Measurements from ENCODE around the gene SERPINA7. TPM values are rescaled to one million over a fixed set of nuclear protein-coding genes. Genes with fewer than 3 reads are reported as not detected.
A peak's percentile ranks its signal among the peaks of the same experiment; 100 is the strongest.

Gene SERPINA7
- total and polyA plus RNA-seq, 2 donors (not counting 1 experiment from before 2014, with no cell fraction given): not detected

- no peak overlapping the region for H2AFZ ChIP-seq (ENCODE audit: low read length)
- no peak overlapping the region for H3K4me2 ChIP-seq (ENCODE audit: extremely low read depth, insufficient read depth, low read length)
- no peak overlapping the region for H3K4me3 ChIP-seq (replicated peaks in 1 of 4; ENCODE audit: control extremely low read depth in 1 of 4, insufficient read depth in 1 of 4, low read depth in 3 of 4, low read length in 4 of 4)
- H3K27ac ChIP-seq (ENCODE audit: insufficient read depth, low read length): no peak overlapping the region
- no peaks in the 10 kb centered on the region for H3K36me3 ChIP-seq (ENCODE audit: control insufficient read depth, insufficient read depth, low read length)
- no peaks in the 10 kb centered on the region for H3K9me3 ChIP-seq (ENCODE audit: control insufficient read depth, insufficient read depth, low read depth, low read length)
- TF ChIP-seq EZH2 (IDR thresholded peaks at IDR 0.05; ENCODE audit: low read length, missing control alignments): no peak
- H3K4me1 ChIP-seq (ENCODE audit: control insufficient read depth, extremely low read depth, insufficient read depth, low read length): no peaks in the 10 kb centered on the region
- no peaks in the 10 kb centered on the region for H3K27me3 ChIP-seq (ENCODE audit: control insufficient read depth, insufficient read depth, low read length)
- DNase-seq (ENCODE audit: low read depth in 2 of 2): no peak
- no peaks in the 10 kb centered on the region for H3K79me2 ChIP-seq (ENCODE audit: control insufficient read depth, insufficient read depth, low read length)
- no peak overlapping the region for H3K9ac ChIP-seq (ENCODE audit: insufficient read depth, low read length)
- H4K20me1 ChIP-seq (ENCODE audit: control insufficient read depth, extremely low read depth, insufficient read depth, low read length): no peaks in the 10 kb centered on the region
Measured at GRCh38 chrX:106042296-106042695, 3.8 kb upstream of the SERPINA7 start.

- no peak for DNase-seq (ENCODE audit: low read depth in 2 of 2)
- H2AFZ ChIP-seq (ENCODE audit: low read length): no peak overlapping the region
- no peak overlapping the region for H3K4me2 ChIP-seq (ENCODE audit: extremely low read depth, insufficient read depth, low read length)
- H3K4me3 ChIP-seq (replicated peaks in 1 of 4; ENCODE audit: control extremely low read depth in 1 of 4, insufficient read depth in 1 of 4, low read depth in 3 of 4, low read length in 4 of 4): no peak overlapping the region
- H4K20me1 ChIP-seq (ENCODE audit: control insufficient read depth, extremely low read depth, insufficient read depth, low read length): no peaks in the 10 kb centered on the region
- no peaks in the 10 kb centered on the region for H3K79me2 ChIP-seq (ENCODE audit: control insufficient read depth, insufficient read depth, low read length)
- no peak overlapping the region for H3K27ac ChIP-seq (ENCODE audit: insufficient read depth, low read length)
- no peaks in the 10 kb centered on the region for H3K4me1 ChIP-seq (ENCODE audit: control insufficient read depth, extremely low read depth, insufficient read depth, low read length)
- TF ChIP-seq CTCF (conservative IDR thresholded peaks at IDR 0.05 in 1 of 2, IDR thresholded peaks at IDR 0.05 in 1 of 2; ENCODE audit: low read depth in 1 of 2, low read length in 2 of 2): no peak
- TF ChIP-seq EZH2 (IDR thresholded peaks at IDR 0.05; ENCODE audit: low read length, missing control alignments): no peak
- no peaks in the 10 kb centered on the region for H3K36me3 ChIP-seq (ENCODE audit: control insufficient read depth, insufficient read depth, low read length)
- H3K9me3 ChIP-seq (ENCODE audit: control insufficient read depth, insufficient read depth, low read depth, low read length): no peaks in the 10 kb centered on the region
- H3K27me3 ChIP-seq (ENCODE audit: control insufficient read depth, insufficient read depth, low read length): no peaks in the 10 kb centered on the region
- no peak overlapping the region for H3K9ac ChIP-seq (ENCODE audit: insufficient read depth, low read length)
Measured at GRCh38 chrX:106040861-106041260, 2.3 kb upstream of the SERPINA7 start.

GRCh38 chrX:106039920-106040319 lies 1.4 kb upstream of the SERPINA7 start:
- TF ChIP-seq CTCF (conservative IDR thresholded peaks at IDR 0.05 in 1 of 2, IDR thresholded peaks at IDR 0.05 in 1 of 2; ENCODE audit: low read depth in 1 of 2, low read length in 2 of 2) (peak in 1 of 2 donors; percentile 23), EZH2 (IDR thresholded peaks at IDR 0.05; ENCODE audit: low read length, missing control alignments) (no peak)
- H3K36me3 ChIP-seq (ENCODE audit: control insufficient read depth, insufficient read depth, low read length): no peaks in the 10 kb centered on the region
- DNase-seq (ENCODE audit: low read depth in 2 of 2): peak in 1 of 2 donors; percentile 0
- no peaks in the 10 kb centered on the region for H3K4me1 ChIP-seq (ENCODE audit: control insufficient read depth, extremely low read depth, insufficient read depth, low read length)
- H3K4me2 ChIP-seq (ENCODE audit: extremely low read depth, insufficient read depth, low read length): no peak overlapping the region
- H3K9me3 ChIP-seq (ENCODE audit: control insufficient read depth, insufficient read depth, low read depth, low read length): no peaks in the 10 kb centered on the region
- H3K27me3 ChIP-seq (ENCODE audit: control insufficient read depth, insufficient read depth, low read length): no peaks in the 10 kb centered on the region
- H4K20me1 ChIP-seq (ENCODE audit: control insufficient read depth, extremely low read depth, insufficient read depth, low read length): no peaks in the 10 kb centered on the region
- no peak overlapping the region for H3K9ac ChIP-seq (ENCODE audit: insufficient read depth, low read length)
- H3K79me2 ChIP-seq (ENCODE audit: control insufficient read depth, insufficient read depth, low read length): no peaks in the 10 kb centered on the region
- H3K27ac ChIP-seq (ENCODE audit: insufficient read depth, low read length): no peak overlapping the region
- H2AFZ ChIP-seq (ENCODE audit: low read length): no peak overlapping the region
- H3K4me3 ChIP-seq (replicated peaks in 1 of 4; ENCODE audit: control extremely low read depth in 1 of 4, insufficient read depth in 1 of 4, low read depth in 3 of 4, low read length in 4 of 4): no peak overlapping the region
